Esophagus (tissue), 2 donors: ENCODE measurements around the gene KCTD3. TPM values are rescaled to one million over a fixed set of nuclear protein-coding genes. Genes with fewer than 3 reads are reported as not detected.
A peak's percentile ranks its signal among the peaks of the same experiment; 100 is the strongest.

Experiments used
- H3K27ac ChIP-seq, 2 donors: one replicate each; pipeline ENCODE4 v1.5.1; 2013; ENCODE audit warnings: low read depth in 2 of 2, mild to moderate bottlenecking in 2 of 2, inconsistent platforms in 1 of 2, low read length in 1 of 2, moderate library complexity in 1 of 2
- H3K27me3 ChIP-seq, 2 donors: one replicate each; pipeline ENCODE4 v1.6.1; 2013; ENCODE audit warnings: low read length in 2 of 2, control low read depth in 1 of 2, mild to moderate bottlenecking in 1 of 2; ENCODE audit not compliant: insufficient read depth in 2 of 2, control insufficient read depth in 1 of 2
- H3K36me3 ChIP-seq, 2 donors: one replicate each; pipeline ENCODE4 v1.6.1; 2013; ENCODE audit warnings: low read length in 1 of 2; ENCODE audit not compliant: control insufficient read depth in 2 of 2, insufficient read depth in 2 of 2
- H3K4me1 ChIP-seq, 2 donors: one replicate each; pipeline ENCODE4 v1.6.1; 2013; ENCODE audit warnings: low read length in 1 of 2; ENCODE audit not compliant: control insufficient read depth in 2 of 2, insufficient read depth in 2 of 2
- H3K4me3 ChIP-seq, 2 donors: one replicate each; pipeline ENCODE4 v1.5.1; 2013; ENCODE audit warnings: low read length in 2 of 2, mild to moderate bottlenecking in 2 of 2, low read depth in 1 of 2, moderate library complexity in 1 of 2
- H3K9me3 ChIP-seq, 2 donors: one replicate each; pipeline ENCODE4 v1.6.1; 2013; ENCODE audit warnings: mild to moderate bottlenecking in 2 of 2, low read depth in 1 of 2, low read length in 1 of 2, moderate library complexity in 1 of 2; ENCODE audit not compliant: control insufficient read depth in 2 of 2, insufficient read depth in 1 of 2
- WGBS, 2 donors: extraction: QIAGEN DNeasy Blood & Tissue Kit; methylation state at CpG; one replicate each; pipeline ENCODE4 v1.1.7; 2013; 5-methylcytosine and 5-hydroxymethylcytosine counted together
- polyA plus RNA-seq, 2 donors: library from polyadenylated mRNA; stranded (reverse); fragments of 200-250 nt; gene quantifications; one replicate each; pipeline ENCODE4 v1.2.3, GENCODE V29; 2013
- donor health status: healthy with polysubstance abuse.
- donor health status: Bipolar disorder and iron deficiency.

Gene KCTD3
- polyA plus RNA-seq, 2 donors: 29.6 to 60.0 TPM

- WGBS, 2 donors: 50 to 58% methylated on average over 5 of the region's 5 CpGs
- no peaks in the 10 kb centered on the region for H3K27me3 ChIP-seq
- no peaks in the 10 kb centered on the region for H3K9me3 ChIP-seq
- H3K27ac ChIP-seq: peak overlapping the region; percentile 42 to 79
- H3K4me3 ChIP-seq: no peak overlapping the region
- no peaks in the 10 kb centered on the region for H3K4me1 ChIP-seq
- peaks cover 0 to 3% of the 10 kb centered on the region in 2 donors for H3K36me3 ChIP-seq
Observed at GRCh38 chr1:215583185-215583749, 16.2 kb downstream of the KCTD3 start.

- H3K27me3 ChIP-seq: no peaks in the 10 kb centered on the region
- WGBS, 2 donors: 69 to 73% methylated on average over 1 of the region's 1 CpG
- H3K36me3 ChIP-seq: peaks cover 0 to 2% of the 10 kb centered on the region in 2 donors
- no peaks in the 10 kb centered on the region for H3K9me3 ChIP-seq
- no peaks in the 10 kb centered on the region for H3K4me1 ChIP-seq
- H3K4me3 ChIP-seq: no peak overlapping the region
- H3K27ac ChIP-seq: peak overlapping the region; percentile 55 to 69
Observed at GRCh38 chr1:215584389-215584788, 17.3 kb downstream of the KCTD3 start.

- 54 to 58% methylated on average over 4 of the region's 4 CpGs for WGBS, 2 donors
- Histone ChIP-seq H3K27ac (peak overlapping the region; percentile 21 to 64), H3K4me3 (no peak overlapping the region), H3K4me1 (no peaks in the 10 kb centered on the region), H3K27me3 (no peaks in the 10 kb centered on the region), H3K36me3 (no peaks in the 10 kb centered on the region), H3K9me3 (no peaks in the 10 kb centered on the region)
Observed at GRCh38 chr1:215589650-215590435, 22.7 kb downstream of the KCTD3 start.

GRCh38 chr1:215590779-215591491 is 23.8 kb downstream of the KCTD3 start:
- peak overlapping the region; percentile 61 to 71 for H3K27ac ChIP-seq
- H3K27me3 ChIP-seq: no peaks in the 10 kb centered on the region
- no peak overlapping the region for H3K4me3 ChIP-seq
- no peaks in the 10 kb centered on the region for H3K4me1 ChIP-seq
- H3K9me3 ChIP-seq: no peaks in the 10 kb centered on the region
- 78 to 83% methylated on average over 4 of the region's 4 CpGs for WGBS, 2 donors
- H3K36me3 ChIP-seq: no peaks in the 10 kb centered on the region

- Histone ChIP-seq H3K27ac (no peak overlapping the region), H3K27me3 (no peaks in the 10 kb centered on the region), H3K4me3 (no peak overlapping the region), H3K9me3 (no peaks in the 10 kb centered on the region), H3K36me3 (no peaks in the 10 kb centered on the region), H3K4me1 (no peaks in the 10 kb centered on the region)
- 47 to 57% methylated on average over 3 of the region's 3 CpGs for WGBS, 2 donors
Observed at GRCh38 chr1:215594640-215595039, 27.5 kb downstream of the KCTD3 start.

- H3K4me1 ChIP-seq: no peaks in the 10 kb centered on the region
- no peaks in the 10 kb centered on the region for H3K27me3 ChIP-seq
- no peaks in the 10 kb centered on the region for H3K36me3 ChIP-seq
- no peaks in the 10 kb centered on the region for H3K9me3 ChIP-seq
- H3K27ac ChIP-seq: no peak overlapping the region
- WGBS, 2 donors: 60 to 74% methylated on average over 2 of the region's 2 CpGs
- no peak overlapping the region for H3K4me3 ChIP-seq
Observed at GRCh38 chr1:215595231-215595630, 28.1 kb downstream of the KCTD3 start.

- no peaks in the 10 kb centered on the region for H3K27me3 ChIP-seq
- no peaks in the 10 kb centered on the region for H3K36me3 ChIP-seq
- H3K4me1 ChIP-seq: no peaks in the 10 kb centered on the region
- H3K4me3 ChIP-seq: no peak overlapping the region
- no peaks in the 10 kb centered on the region for H3K9me3 ChIP-seq
- H3K27ac ChIP-seq: no peak overlapping the region
Observed at GRCh38 chr1:215597961-215598360, 30.9 kb downstream of the KCTD3 start.

- H3K36me3 ChIP-seq: no peaks in the 10 kb centered on the region
- no peak overlapping the region for H3K4me3 ChIP-seq
- no peaks in the 10 kb centered on the region for H3K9me3 ChIP-seq
- H3K4me1 ChIP-seq: no peaks in the 10 kb centered on the region
- 65 to 75% methylated on average over 3 of the region's 3 CpGs for WGBS, 2 donors
- no peak overlapping the region for H3K27ac ChIP-seq
- H3K27me3 ChIP-seq: no peaks in the 10 kb centered on the region
Observed at GRCh38 chr1:215599418-215600074, 32.4 kb downstream of the KCTD3 start.

GRCh38 chr1:215600258-215600792 is 33.2 kb downstream of the KCTD3 start:
- H3K9me3 ChIP-seq: no peaks in the 10 kb centered on the region
- no peaks in the 10 kb centered on the region for H3K27me3 ChIP-seq
- no peaks in the 10 kb centered on the region for H3K36me3 ChIP-seq
- no peak overlapping the region for H3K4me3 ChIP-seq
- no peak overlapping the region for H3K27ac ChIP-seq
- H3K4me1 ChIP-seq: no peaks in the 10 kb centered on the region
